Fibroblast of lung (primary cell): ENCODE measurements around the gene TXNDC8.

ENCODE experiments used
- CTCF ChIP-seq, 2 donors: IDR thresholded peaks in 1 of 2; conservative IDR thresholded peaks in 1 of 2; 1 replicate in 1 of 2; 2 replicates in 1 of 2; pipeline ENCODE4 v1.5.1; 2011 to 2012; ENCODE audit warnings: low read length in 2 of 2, control low read depth in 1 of 2, inconsistent platforms in 1 of 2, low read depth in 1 of 2, mild to moderate bottlenecking in 1 of 2
- EZH2 ChIP-seq: IDR thresholded peaks from 2 replicates; pipeline ENCODE4 v1.5.1; 2012; ENCODE audit warnings: low read length, control low read depth, mild to moderate bottlenecking; ENCODE audit errors: missing control alignments

- TF ChIP-seq CTCF (conservative IDR thresholded peaks at IDR 0.05 in 1 of 2, IDR thresholded peaks at IDR 0.05 in 1 of 2; ENCODE audit: low read depth in 1 of 2, low read length in 2 of 2): no peak
- TF ChIP-seq EZH2: no peak
These were observed 50.4 kb downstream of the TXNDC8 start for GRCh38 chr9:110287289-110287680.
